HTR-8/SVneo (cell line): ENCODE measurements around the gene UBAC1.
"Not testable (repeated sequence)": the region's sequence is repeated elsewhere in the genome, so short reads cannot be mapped to it uniquely, and the experiment has no call there.

Experiments used
- DNase-seq: peaks from one replicate; pipeline ENCODE4 v3.0.0; 2011; ENCODE audit warnings: low spot score, mixed read lengths; ENCODE audit not compliant: insufficient read length
- FAIRE-seq: peaks from 2 replicates; lab custom pipeline; 2011; peaks lifted over from hg19 to GRCh38; lab: Jason Lieb, UNC

Gene UBAC1

GRCh38 chr9:135962696-135963307, 1.6 kb upstream of the UBAC1 start:
- DNase-seq (no peak), FAIRE-seq (no peak)

GRCh38 chr9:135961811-135962695, 880 bp upstream of the UBAC1 start:
- no peak for FAIRE-seq
- no peak for DNase-seq

- DNase-seq = no peak
- no peak for FAIRE-seq
These were observed 529 bp downstream of the UBAC1 start for GRCh38 chr9:135960411-135961276.

GRCh38 chr9:135959814-135960213, 1.4 kb downstream of the UBAC1 start:
- DNase-seq = no peak

GRCh38 chr9:135958485-135958884, 2.7 kb downstream of the UBAC1 start:
- FAIRE-seq (no peak), DNase-seq (no peak)

More at GRCh38 chr9:135959814-135960213, 1.4 kb downstream of the UBAC1 start:
- FAIRE-seq = no peak

GRCh38 chr9:135957431-135957830, 3.7 kb downstream of the UBAC1 start:
- no peak for DNase-seq
- FAIRE-seq = no peak

- no peak for FAIRE-seq
- DNase-seq = no peak
These were observed 4.4 kb downstream of the UBAC1 start for GRCh38 chr9:135956802-135957174.

- FAIRE-seq (no peak), DNase-seq (no peak)
These were observed 5.0 kb downstream of the UBAC1 start for GRCh38 chr9:135955934-135956801.

GRCh38 chr9:135952664-135953206, 8.4 kb downstream of the UBAC1 start:
- no peak for FAIRE-seq

GRCh38 chr9:135951889-135952663, 9.1 kb downstream of the UBAC1 start:
- FAIRE-seq (no peak), DNase-seq (peak; percentile 79)

More at GRCh38 chr9:135952664-135953206, 8.4 kb downstream of the UBAC1 start:
- DNase-seq = no peak

GRCh38 chr9:135951310-135951709, 9.9 kb downstream of the UBAC1 start:
- DNase-seq, FAIRE-seq: not testable (repeated sequence)

- DNase-seq, FAIRE-seq: not testable (repeated sequence)
These were observed 10.3 kb downstream of the UBAC1 start for GRCh38 chr9:135950841-135951240.

GRCh38 chr9:135950135-135950682, 11.0 kb downstream of the UBAC1 start:
- DNase-seq = no peak
- no peak for FAIRE-seq

- no peak for FAIRE-seq
These were observed 11.6 kb downstream of the UBAC1 start for GRCh38 chr9:135949501-135950134.

GRCh38 chr9:135948968-135949367, 12.2 kb downstream of the UBAC1 start:
- DNase-seq = no peak
- no peak for FAIRE-seq

More at GRCh38 chr9:135949501-135950134, 11.6 kb downstream of the UBAC1 start:
- DNase-seq = no peak

- FAIRE-seq (no peak), DNase-seq (no peak)
These were observed 12.7 kb downstream of the UBAC1 start for GRCh38 chr9:135948446-135948845.

- no peak for FAIRE-seq
- DNase-seq = no peak
These were observed 13.6 kb downstream of the UBAC1 start for GRCh38 chr9:135947582-135947981.

GRCh38 chr9:135947105-135947504, 14.1 kb downstream of the UBAC1 start:
- DNase-seq, FAIRE-seq: not testable (repeated sequence)
